GM23248 (cell line): ENCODE data around the gene UBQLN4. TPM values are rescaled to one million over a fixed set of nuclear protein-coding genes. Genes with fewer than 3 reads are reported as not detected.

Experiments
- DNase-seq: peaks from one replicate; pipeline ENCODE4 v3.0.0-alpha.2; 2015
- H2AFZ ChIP-seq: fragments of 200-600 bp; sonication (generic); 2 replicates; pipeline ENCODE4 v1.6.1; 2016; ENCODE audit warnings: antibody characterized with exemption
- H3F3A ChIP-seq: fragments of 200-600 bp; sonication (generic); 2 replicates; pipeline ENCODE4 v1.6.1; 2016; ENCODE audit warnings: mild to moderate bottlenecking, antibody characterized with exemption, mixed run types; ENCODE audit not compliant: insufficient read depth
- H3K27ac ChIP-seq: fragments of 200-600 bp; sonication (generic); 2 replicates; pipeline ENCODE4 v1.5.1; 2016; ENCODE audit warnings: mild to moderate bottlenecking
- H3K27me3 ChIP-seq: fragments of 200-600 bp; sonication (generic); replicated peaks from 2 replicates; pipeline ENCODE4 v1.6.1; 2016; ENCODE audit warnings: mild to moderate bottlenecking; ENCODE audit not compliant: insufficient read depth
- H3K36me3 ChIP-seq: fragments of 200-600 bp; sonication (generic); 2 replicates; pipeline ENCODE4 v1.6.1; 2016; ENCODE audit warnings: low read depth, mild to moderate bottlenecking
- H3K4me1 ChIP-seq: fragments of 200-600 bp; sonication (generic); 2 replicates; pipeline ENCODE4 v1.6.1; 2016; ENCODE audit warnings: mild to moderate bottlenecking; ENCODE audit not compliant: insufficient read depth
- H3K4me2 ChIP-seq: fragments of 200-600 bp; sonication (generic); one replicate; pipeline ENCODE4 v1.6.1; 2016; ENCODE audit warnings: mild to moderate bottlenecking; ENCODE audit not compliant: unreplicated experiment
- H3K4me3 ChIP-seq: fragments of 200-600 bp; sonication (generic); 2 replicates; pipeline ENCODE4 v1.5.1; 2016; ENCODE audit warnings: mild to moderate bottlenecking
- H3K79me2 ChIP-seq: fragments of 200-600 bp; sonication (generic); 2 replicates; pipeline ENCODE4 v1.6.1; 2016; ENCODE audit warnings: mild to moderate bottlenecking; ENCODE audit not compliant: insufficient read depth
- H3K9ac ChIP-seq: fragments of 200-600 bp; sonication (generic); 2 replicates; pipeline ENCODE4 v1.6.1; 2016; ENCODE audit warnings: mild to moderate bottlenecking
- H3K9me2 ChIP-seq: fragments of 200-600 bp; sonication (generic); 2 replicates; pipeline ENCODE4 v1.6.1; 2016; ENCODE audit warnings: mixed run types, mild to moderate bottlenecking, moderate library complexity; ENCODE audit not compliant: insufficient read depth
- H3K9me3 ChIP-seq: fragments of 200-600 bp; sonication (generic); one replicate; pipeline ENCODE4 v1.6.1; 2017; ENCODE audit warnings: low read depth
- H4K20me1 ChIP-seq: fragments of 200-600 bp; sonication (generic); 2 replicates; pipeline ENCODE4 v1.6.0; 2016; ENCODE audit not compliant: insufficient read depth
- EZH2 ChIP-seq: fragments of 200-600 bp; sonication (generic); IDR thresholded peaks from 2 replicates; pipeline ENCODE4 v1.6.1; 2018; ENCODE audit warnings: antibody characterized with exemption, mild to moderate bottlenecking; ENCODE audit not compliant: insufficient read depth, poor library complexity, severe bottlenecking
- EZH2phosphoT487 ChIP-seq: fragments of 200-600 bp; sonication (generic); IDR thresholded peaks from 2 replicates; pipeline ENCODE4 v1.6.1; 2018; ENCODE audit warnings: antibody characterized with exemption, moderate library complexity, mild to moderate bottlenecking, low read depth; ENCODE audit not compliant: insufficient read depth
- WGBS, 2 experiments: methylation state at CpG; one replicate each; pipeline ENCODE4 v1.1.6; 2015 to 2017; ENCODE audit warnings: low lambda C conversion rate in 2 of 2, low coverage in 1 of 2; ENCODE audit errors: missing lambda C conversion rate in 2 of 2; 5-methylcytosine and 5-hydroxymethylcytosine counted together
- in situ Hi-C: fragments of 300-500 bp; cut with MboI; formaldehyde crosslinking; loops from 2 replicates; pipeline ENCODE4 v1.15.0; 2020
- polyA plus RNA-seq: library from polyadenylated mRNA; unstranded; fragments of >200 nt; fragmentation: Nextera tagmentation; extraction: Ambion mirVana; gene quantifications from 2 replicates; pipeline ENCODE4 v1.2.1, GENCODE V29; 2016
- total RNA-seq: library from RNA; depleted of rRNA; stranded (reverse); fragments of >200 nt; shearing (Covaris generic); gene quantifications from 2 replicates; pipeline ENCODE4 v1.2.3, GENCODE V29; 2014

Gene UBQLN4
- total and polyA plus RNA-seq, 2 experiments from 2014 or later, result 9.9 to 18.4 TPM

DNA sequence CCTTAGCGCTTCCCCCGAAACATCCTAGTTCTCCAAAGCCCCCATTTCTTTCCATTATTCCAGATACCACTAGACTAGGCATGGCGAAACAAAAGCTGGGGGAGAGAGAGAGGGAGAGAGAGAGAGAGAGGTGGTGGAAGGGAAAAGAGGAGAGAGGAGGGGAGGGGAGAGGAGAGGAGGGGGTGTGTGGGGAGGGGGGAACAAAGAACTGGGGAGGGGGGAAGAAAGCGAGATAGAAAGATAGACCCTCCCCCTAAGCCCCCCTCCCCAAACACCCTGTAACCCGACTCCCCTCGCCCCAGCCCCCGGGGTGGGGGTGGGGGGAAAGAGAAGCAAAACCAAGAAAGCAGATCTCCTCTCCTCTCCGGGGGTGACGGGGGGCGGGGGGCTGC lies 28.3 kb upstream of the UBQLN4 start:
- peak; percentile 38 for DNase-seq
- TF ChIP-seq EZH2 (no peak), EZH2phosphoT487 (no peak)
- in situ Hi-C loops, result no loop called here

DNA sequence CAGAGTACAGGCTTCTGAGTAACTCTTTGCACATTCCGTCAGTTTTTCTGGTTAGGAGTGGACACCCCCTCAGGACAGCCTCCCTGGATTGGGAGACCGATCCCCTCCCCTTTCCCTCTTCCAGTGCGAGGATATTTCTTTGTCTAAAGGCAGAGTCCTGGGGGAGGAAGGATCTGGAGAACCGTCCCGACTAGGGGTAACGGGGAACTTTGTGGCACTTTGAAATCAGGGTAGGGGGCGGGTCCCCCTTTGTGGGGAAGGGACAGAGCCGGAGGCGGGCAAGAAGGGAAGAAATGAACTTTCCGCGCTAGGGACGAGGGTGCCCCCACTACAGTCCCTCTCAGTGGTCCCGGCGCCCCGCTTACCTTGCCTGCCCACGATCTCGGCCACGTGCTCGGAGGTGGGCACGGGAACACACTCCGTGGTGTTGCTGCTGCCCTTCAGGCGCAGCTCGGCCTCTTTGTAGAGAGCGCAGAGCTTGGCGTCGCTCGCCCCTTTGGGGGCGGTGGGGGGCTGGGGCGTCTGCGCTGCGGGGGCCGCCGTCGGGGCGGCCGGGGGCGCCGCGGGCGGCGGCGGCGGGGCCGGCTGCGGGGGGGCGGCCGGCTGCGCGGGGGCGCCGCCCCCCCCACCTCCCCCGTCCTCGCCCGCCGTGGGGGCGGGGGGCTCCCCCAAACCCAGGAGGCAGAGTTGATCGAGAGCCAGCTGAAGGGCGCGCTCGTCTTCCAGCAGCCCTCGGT lies 27.8 kb upstream of the UBQLN4 start:
- Histone ChIP-seq H3K9me2 (no peaks in the 10 kb centered on the region), H3F3A (no peaks in the 10 kb centered on the region), H4K20me1 (no peaks in the 10 kb centered on the region), H3K4me1 (no peaks in the 10 kb centered on the region), H3K4me3 (peak overlapping the region; percentile 88), H3K9ac (peak overlapping the region; percentile 78), H3K36me3 (no peaks in the 10 kb centered on the region), H3K27me3 (no peaks in the 10 kb centered on the region), H3K9me3 (no peaks in the 10 kb centered on the region), H3K4me2 (peak overlapping the region; percentile 99), H3K79me2 (no peaks in the 10 kb centered on the region), H3K27ac (no peak overlapping the region), H2AFZ (peak overlapping the region; percentile 97)
- DNase-seq, result peak; percentile 40
- WGBS, 2 experiments, result 8 to 13% methylated on average over 26 to 50 of the region's 61 CpGs
- TF ChIP-seq EZH2 (no peak), EZH2phosphoT487 (no peak)
- in situ Hi-C loops, result no loop called here

More for the DNA sequence above, 28.3 kb upstream of the UBQLN4 start:
- Histone ChIP-seq H3K4me3 (peak overlapping the region; percentile 88), H3K36me3 (no peaks in the 10 kb centered on the region), H3K9me2 (no peaks in the 10 kb centered on the region), H3K27ac (no peak overlapping the region), H3F3A (no peaks in the 10 kb centered on the region), H3K27me3 (no peaks in the 10 kb centered on the region), H2AFZ (peak overlapping the region; percentile 97), H3K79me2 (no peaks in the 10 kb centered on the region), H3K9me3 (no peaks in the 10 kb centered on the region), H3K4me2 (peak overlapping the region; percentile 99), H3K9ac (peak overlapping the region; percentile 78), H4K20me1 (no peaks in the 10 kb centered on the region), H3K4me1 (no peaks in the 10 kb centered on the region)
- WGBS, 2 experiments, result 2 to 7% methylated on average over 3 to 8 of the region's 10 CpGs

DNA sequence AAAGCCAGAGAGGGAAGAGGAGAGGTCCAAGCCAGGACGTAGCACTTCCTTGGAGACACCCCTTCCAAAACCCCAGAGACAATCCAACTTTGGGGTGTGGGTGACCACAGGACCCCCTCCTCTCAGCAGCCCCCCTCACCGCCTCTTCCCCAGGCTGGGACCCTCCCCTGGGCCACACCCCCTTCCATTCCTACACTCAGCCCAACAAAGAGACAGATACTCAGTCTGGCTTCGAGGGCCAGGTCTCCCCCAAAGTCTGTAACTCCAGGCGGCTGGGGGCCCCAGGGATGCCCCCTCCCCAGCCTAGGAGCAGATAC lies 27.2 kb upstream of the UBQLN4 start:
- TF ChIP-seq EZH2phosphoT487 (no peak), EZH2 (no peak)
- Histone ChIP-seq H3K9me2 (no peaks in the 10 kb centered on the region), H3K79me2 (no peaks in the 10 kb centered on the region), H3K9ac (no peak overlapping the region), H3K9me3 (no peaks in the 10 kb centered on the region), H3K27me3 (no peaks in the 10 kb centered on the region), H4K20me1 (no peaks in the 10 kb centered on the region), H3K4me1 (no peaks in the 10 kb centered on the region), H3K36me3 (no peaks in the 10 kb centered on the region), H3K4me3 (peak overlapping the region; percentile 48; the same call in 1 of the 2 replicates), H2AFZ (no peak overlapping the region), H3K4me2 (peak overlapping the region; percentile 61), H3F3A (no peaks in the 10 kb centered on the region), H3K27ac (no peak overlapping the region)
- WGBS, 2 experiments, result 75 to 79% methylated on average over 4 of the region's 4 CpGs
- in situ Hi-C loops, result no loop called here
- DNase-seq, result no peak

DNA sequence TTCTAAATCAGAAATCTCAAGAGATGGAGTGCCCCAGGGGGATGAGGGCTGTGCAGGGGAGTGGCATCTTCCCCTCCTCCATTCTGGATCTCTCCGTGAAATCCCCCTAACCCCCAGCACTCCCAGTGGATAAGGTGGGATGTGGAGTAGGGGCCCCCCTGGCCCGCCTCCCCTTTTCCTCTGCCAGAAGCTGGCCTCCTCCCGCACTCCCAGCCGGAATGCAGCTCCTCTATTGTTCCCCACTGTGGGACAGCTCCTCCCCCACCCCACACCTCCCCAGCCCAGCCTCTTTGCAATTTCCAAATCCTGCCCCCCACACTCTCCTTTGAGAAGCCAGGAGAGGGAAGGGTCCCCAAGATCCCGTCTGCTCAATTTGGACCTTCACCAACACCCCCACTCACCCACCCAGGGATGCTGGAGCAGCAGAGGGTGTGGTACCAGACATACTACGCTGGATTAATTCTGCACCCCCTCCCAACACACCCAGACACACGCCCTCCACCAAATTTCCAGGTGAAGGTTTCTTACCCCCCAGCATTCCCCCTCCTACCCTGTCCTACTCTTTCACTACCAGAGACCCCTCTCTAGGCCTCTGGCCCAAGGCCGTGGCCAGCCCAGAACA lies 26.8 kb upstream of the UBQLN4 start:
- Histone ChIP-seq H3F3A (no peaks in the 10 kb centered on the region), H3K4me2 (no peak overlapping the region), H3K9me3 (no peaks in the 10 kb centered on the region), H3K27me3 (no peaks in the 10 kb centered on the region), H3K9ac (no peak overlapping the region), H3K4me1 (no peaks in the 10 kb centered on the region), H2AFZ (no peak overlapping the region), H4K20me1 (no peaks in the 10 kb centered on the region), H3K4me3 (no peak overlapping the region), H3K79me2 (no peaks in the 10 kb centered on the region), H3K9me2 (no peaks in the 10 kb centered on the region), H3K36me3 (no peaks in the 10 kb centered on the region), H3K27ac (no peak overlapping the region)
- TF ChIP-seq EZH2phosphoT487, result no peak
- DNase-seq, result no peak
- in situ Hi-C loops, result no loop called here
- WGBS, 2 experiments, result 83 to 88% methylated on average over 6 to 8 of the region's 8 CpGs
